AG09309 (cell line): ENCODE results near the gene TEAD4.

Experiments
- DNase-seq: peaks from one replicate; pipeline ENCODE4 v3.0.0-alpha.2; 2010; ENCODE audit warnings: low read depth
- H3K4me3 ChIP-seq: 2 replicates; pipeline ENCODE4 v1.5.1; 2011; ENCODE audit warnings: mild to moderate bottlenecking, low read depth, low read length, moderate library complexity; ENCODE audit not compliant: control insufficient read depth
- CTCF ChIP-seq: IDR thresholded peaks from 2 replicates; pipeline ENCODE4 v1.5.1; 2011; ENCODE audit warnings: mild to moderate bottlenecking, low read depth, low read length, inconsistent platforms; ENCODE audit not compliant: insufficient read depth, control insufficient read depth; ENCODE audit errors: missing control alignments

Gene TEAD4

GRCh38 chr12:2930865-2931264, 28.3 kb upstream of the TEAD4 start:
- no peak for DNase-seq
- no peak overlapping the region for H3K4me3 ChIP-seq
- no peak for TF ChIP-seq CTCF

- no peak for DNase-seq
- H3K4me3 ChIP-seq = no peak overlapping the region
- no peak for TF ChIP-seq CTCF
These were observed 25.6 kb upstream of the TEAD4 start for GRCh38 chr12:2933586-2933985.

- no peak for TF ChIP-seq CTCF
- H3K4me3 ChIP-seq = no peak overlapping the region
- DNase-seq = no peak
These were observed 24.8 kb upstream of the TEAD4 start for GRCh38 chr12:2934371-2934770.

- DNase-seq = no peak
- TF ChIP-seq CTCF = no peak
- no peak overlapping the region for H3K4me3 ChIP-seq
These were observed 22.9 kb upstream of the TEAD4 start for GRCh38 chr12:2936301-2936700.

- no peak for DNase-seq
- H3K4me3 ChIP-seq = no peak overlapping the region
- TF ChIP-seq CTCF = no peak
These were observed 21.7 kb upstream of the TEAD4 start for GRCh38 chr12:2937500-2937899.

- TF ChIP-seq CTCF = no peak
- no peak overlapping the region for H3K4me3 ChIP-seq
- no peak for DNase-seq
These were observed 20.0 kb upstream of the TEAD4 start for GRCh38 chr12:2939191-2939590.

- DNase-seq = no peak
- no peak for TF ChIP-seq CTCF
- no peak overlapping the region for H3K4me3 ChIP-seq
These were observed 18.6 kb upstream of the TEAD4 start for GRCh38 chr12:2940564-2940963.
